ENCODE measurements around the gene AGBL4.

- TF ChIP-seq PATZ1 (CRISPR knock-in tag; IDR thresholded peaks at IDR 0.05; ENCODE audit: borderline replicate concordance) (no peak), ZFP30 (CRISPR knock-in tag; IDR thresholded peaks at IDR 0.05) (no peak), OSR1 (CRISPR knock-in tag; IDR thresholded peaks at IDR 0.05) (no peak), CSRNP3 (CRISPR knock-in tag; IDR thresholded peaks at IDR 0.05) (no peak), ZNF8 (CRISPR knock-in tag; IDR thresholded peaks at IDR 0.05) (no peak), CREB5 (CRISPR knock-in tag; IDR thresholded peaks at IDR 0.05; ENCODE audit: low read depth) (no peak), ARNTL (CRISPR knock-in tag; IDR thresholded peaks at IDR 0.05; ENCODE audit: borderline replicate concordance, low read depth) (no peak), RARB (CRISPR knock-in tag; IDR thresholded peaks at IDR 0.05) (no peak)
Observed at GRCh38 chr1:48999321-48999720, 1024.4 kb downstream of the AGBL4 start.
